SU-DHL-6 (cell line): ENCODE measurements around the gene ZNF688.

Source experiments
- H2AFZ ChIP-seq: fragments of 200-600 bp; sonication (generic); 2 replicates; pipeline ENCODE4 v1.6.1; 2014; ENCODE audit warnings: low read depth, mild to moderate bottlenecking, moderate library complexity, mixed read lengths, antibody characterized with exemption, low read length; ENCODE audit not compliant: severe bottlenecking
- H3F3A ChIP-seq: fragments of 200-600 bp; shearing (Covaris generic); 2 replicates; pipeline ENCODE4 v1.6.0; 2016; ENCODE audit warnings: antibody characterized with exemption, mild to moderate bottlenecking; ENCODE audit not compliant: insufficient read depth
- H3K27ac ChIP-seq: fragments of 200-600 bp; sonication (generic); 2 replicates; pipeline ENCODE4 v1.5.1; 2016; ENCODE audit warnings: low read depth, mild to moderate bottlenecking, low read length, moderate library complexity, mixed read lengths
- H3K27me3 ChIP-seq: fragments of 200-600 bp; sonication (generic), shearing (Covaris generic); 2 replicates; pipeline ENCODE4 v1.6.0; 2014; ENCODE audit warnings: mild to moderate bottlenecking, low read length
- H3K36me3 ChIP-seq: fragments of 200-600 bp; sonication (generic); 2 replicates; pipeline ENCODE4 v1.6.1; 2014; ENCODE audit warnings: mild to moderate bottlenecking, low read length, mixed read lengths
- H3K4me2 ChIP-seq: fragments of 300-600, 200-600 bp; shearing (Covaris generic), sonication (generic); 2 replicates; pipeline ENCODE4 v1.6.0; 2014; ENCODE audit warnings: low read length, low read depth, mild to moderate bottlenecking; ENCODE audit not compliant: poor library complexity, severe bottlenecking
- H3K4me3 ChIP-seq: fragments of 200-600 bp; sonication (generic); 2 replicates; pipeline ENCODE4 v1.5.1; 2014; ENCODE audit warnings: antibody characterized with exemption, low read length, mild to moderate bottlenecking, mixed read lengths; ENCODE audit not compliant: insufficient read depth, poor library complexity, severe bottlenecking
- H3K79me2 ChIP-seq: fragments of 200-600 bp; sonication (generic); 2 replicates; pipeline ENCODE4 v1.6.1; 2014; ENCODE audit warnings: mild to moderate bottlenecking, low read length, moderate library complexity; ENCODE audit not compliant: insufficient read depth
- H3K9ac ChIP-seq: fragments of 200-600 bp; sonication (generic); 2 replicates; pipeline ENCODE4 v1.7.0; 2014; ENCODE audit warnings: mild to moderate bottlenecking, low read length
- H3K9me2 ChIP-seq: fragments of 200-600 bp; sonication (generic); replicated peaks from 2 replicates; pipeline ENCODE4 v1.6.1; 2014; ENCODE audit warnings: low read length; ENCODE audit not compliant: insufficient read depth
- H3K9me3 ChIP-seq: fragments of 200-600 bp; sonication (generic); 2 replicates; pipeline ENCODE4 v1.6.1; 2014; ENCODE audit warnings: low read length, mixed read lengths; ENCODE audit not compliant: insufficient read depth
- H4K20me1 ChIP-seq: fragments of 200-600 bp; sonication (generic); 2 replicates; pipeline ENCODE4 v1.6.1; 2014; ENCODE audit warnings: low read depth, mild to moderate bottlenecking, antibody characterized with exemption, low read length, moderate library complexity, mixed read lengths
- CTCF ChIP-seq: fragments of 200-600 bp; sonication (generic); IDR thresholded peaks from one replicate; pipeline ENCODE4 v1.5.1; 2017; ENCODE audit warnings: antibody characterized with exemption, mild to moderate bottlenecking, low read length, moderate library complexity; ENCODE audit not compliant: insufficient read depth, poor library complexity, severe bottlenecking
- EZH2phosphoT487 ChIP-seq: fragments of 200-600 bp; sonication (generic), shearing (Covaris generic); conservative IDR thresholded peaks from 2 replicates; pipeline ENCODE4 v1.6.1; 2018; ENCODE audit warnings: mild to moderate bottlenecking, antibody characterized with exemption, low read length, moderate library complexity, mixed read lengths

Gene ZNF688

GRCh38 chr16:30604316-30604947 lies 32.9 kb upstream of the ZNF688 start:
- Histone ChIP-seq H3K4me3 (no peak overlapping the region), H3K79me2 (peaks cover 13% of the 10 kb centered on the region), H3K9me2 (no peaks in the 10 kb centered on the region), H3K9ac (no peak overlapping the region), H3K27me3 (no peaks in the 10 kb centered on the region), H3K9me3 (no peaks in the 10 kb centered on the region), H2AFZ (no peak overlapping the region), H4K20me1 (no peaks in the 10 kb centered on the region), H3F3A (peaks cover 5% of the 10 kb centered on the region; the same call in 1 of the 2 replicates), H3K4me2 (no peak overlapping the region), H3K27ac (no peak overlapping the region), H3K36me3 (no peaks in the 10 kb centered on the region)
- TF ChIP-seq CTCF (no peak), EZH2phosphoT487 (no peak)

- Histone ChIP-seq H3K9me2 (no peaks in the 10 kb centered on the region), H3K4me3 (no peak overlapping the region), H3K36me3 (no peaks in the 10 kb centered on the region), H3K27ac (no peak overlapping the region), H4K20me1 (no peaks in the 10 kb centered on the region), H3K9ac (no peak overlapping the region), H3K27me3 (no peaks in the 10 kb centered on the region), H2AFZ (no peak overlapping the region), H3K9me3 (no peaks in the 10 kb centered on the region), H3K79me2 (peaks cover 7% of the 10 kb centered on the region), H3F3A (peaks cover 5% of the 10 kb centered on the region; the same call in 1 of the 2 replicates), H3K4me2 (no peak overlapping the region)
- TF ChIP-seq EZH2phosphoT487 (no peak), CTCF (no peak)
Observed at GRCh38 chr16:30603945-30604315, 32.4 kb upstream of the ZNF688 start.

GRCh38 chr16:30602616-30603277 lies 31.2 kb upstream of the ZNF688 start:
- H3K36me3 ChIP-seq = no peaks in the 10 kb centered on the region
- H3K27ac ChIP-seq = no peak overlapping the region
- H4K20me1 ChIP-seq = no peaks in the 10 kb centered on the region
- peaks cover 5% of the 10 kb centered on the region; the same call in 1 of the 2 replicates for H3F3A ChIP-seq
- H3K9me3 ChIP-seq = no peaks in the 10 kb centered on the region
- no peaks in the 10 kb centered on the region for H3K9me2 ChIP-seq
- no peak for TF ChIP-seq CTCF
- TF ChIP-seq EZH2phosphoT487 = no peak
- H3K4me2 ChIP-seq = no peak overlapping the region
- no peaks in the 10 kb centered on the region for H3K27me3 ChIP-seq
- no peak overlapping the region for H3K4me3 ChIP-seq
- H3K79me2 ChIP-seq = no peaks in the 10 kb centered on the region; the same call in 1 of the 2 replicates
- no peak overlapping the region for H3K9ac ChIP-seq
- H2AFZ ChIP-seq = no peak overlapping the region
